WERI-Rb-1 (cell line): ENCODE measurements around the gene DNHD1.

Experiments
- DNase-seq: peaks from one replicate; pipeline ENCODE4 v3.0.0-alpha.2; 2020
- H3K27ac ChIP-seq: fragments of 250-450 bp; sonication (Bioruptor Pico); 2 replicates; pipeline ENCODE4 v1.5.1; 2020; ENCODE audit warnings: mild to moderate bottlenecking, moderate library complexity
- H3K27me3 ChIP-seq: fragments of 250-450 bp; sonication (Bioruptor Pico); 2 replicates; pipeline ENCODE4 v1.5.1; 2021; ENCODE audit warnings: mild to moderate bottlenecking, low read depth, moderate library complexity; ENCODE audit not compliant: insufficient read depth, severe bottlenecking
- H3K36me3 ChIP-seq: fragments of 250-450 bp; sonication (Bioruptor Pico); 2 replicates; pipeline ENCODE4 v1.5.1; 2020; ENCODE audit warnings: mild to moderate bottlenecking, moderate library complexity
- H3K4me3 ChIP-seq: 2 replicates; pipeline ENCODE4 v1.5.1; 2011; ENCODE audit warnings: low read depth, mild to moderate bottlenecking, control low read depth, low read length
- H3K9me3 ChIP-seq: fragments of 250-450 bp; sonication (Bioruptor Pico); 2 replicates; pipeline ENCODE4 v1.5.1; 2021; ENCODE audit warnings: mild to moderate bottlenecking, moderate library complexity; ENCODE audit not compliant: severe bottlenecking
- CTCF ChIP-seq: IDR thresholded peaks from 2 replicates; pipeline ENCODE4 v1.5.1; 2011; ENCODE audit warnings: low read depth, mild to moderate bottlenecking, control low read depth, inconsistent platforms, low read length

Gene DNHD1

GRCh38 chr11:6475936-6476335, 21.1 kb upstream of the DNHD1 start:
- no peaks in the 10 kb centered on the region for H3K9me3 ChIP-seq
- 0 out of 2 replicates have a peak, but pooled peaks have one; percentile 0 for TF ChIP-seq CTCF
- no peak overlapping the region for H3K4me3 ChIP-seq
- no peaks in the 10 kb centered on the region for H3K27me3 ChIP-seq
- no peak for DNase-seq
- H3K36me3 ChIP-seq: peaks cover 23% of the 10 kb centered on the region
- H3K27ac ChIP-seq: no peak overlapping the region

GRCh38 chr11:6476571-6476970, 20.5 kb upstream of the DNHD1 start:
- no peaks in the 10 kb centered on the region for H3K9me3 ChIP-seq
- H3K4me3 ChIP-seq: no peak overlapping the region
- no peaks in the 10 kb centered on the region for H3K27me3 ChIP-seq
- TF ChIP-seq CTCF: no peak
- no peak overlapping the region for H3K27ac ChIP-seq
- no peak for DNase-seq
- H3K36me3 ChIP-seq: peaks cover 24% of the 10 kb centered on the region

GRCh38 chr11:6480299-6480914, 16.7 kb upstream of the DNHD1 start:
- Histone ChIP-seq H3K9me3 (no peaks in the 10 kb centered on the region), H3K27me3 (no peaks in the 10 kb centered on the region), H3K4me3 (peak overlapping the region; percentile 88), H3K27ac (peak overlapping the region; percentile 76), H3K36me3 (peaks cover 48% of the 10 kb centered on the region)
- no peak for DNase-seq
- TF ChIP-seq CTCF: no peak

DNA sequence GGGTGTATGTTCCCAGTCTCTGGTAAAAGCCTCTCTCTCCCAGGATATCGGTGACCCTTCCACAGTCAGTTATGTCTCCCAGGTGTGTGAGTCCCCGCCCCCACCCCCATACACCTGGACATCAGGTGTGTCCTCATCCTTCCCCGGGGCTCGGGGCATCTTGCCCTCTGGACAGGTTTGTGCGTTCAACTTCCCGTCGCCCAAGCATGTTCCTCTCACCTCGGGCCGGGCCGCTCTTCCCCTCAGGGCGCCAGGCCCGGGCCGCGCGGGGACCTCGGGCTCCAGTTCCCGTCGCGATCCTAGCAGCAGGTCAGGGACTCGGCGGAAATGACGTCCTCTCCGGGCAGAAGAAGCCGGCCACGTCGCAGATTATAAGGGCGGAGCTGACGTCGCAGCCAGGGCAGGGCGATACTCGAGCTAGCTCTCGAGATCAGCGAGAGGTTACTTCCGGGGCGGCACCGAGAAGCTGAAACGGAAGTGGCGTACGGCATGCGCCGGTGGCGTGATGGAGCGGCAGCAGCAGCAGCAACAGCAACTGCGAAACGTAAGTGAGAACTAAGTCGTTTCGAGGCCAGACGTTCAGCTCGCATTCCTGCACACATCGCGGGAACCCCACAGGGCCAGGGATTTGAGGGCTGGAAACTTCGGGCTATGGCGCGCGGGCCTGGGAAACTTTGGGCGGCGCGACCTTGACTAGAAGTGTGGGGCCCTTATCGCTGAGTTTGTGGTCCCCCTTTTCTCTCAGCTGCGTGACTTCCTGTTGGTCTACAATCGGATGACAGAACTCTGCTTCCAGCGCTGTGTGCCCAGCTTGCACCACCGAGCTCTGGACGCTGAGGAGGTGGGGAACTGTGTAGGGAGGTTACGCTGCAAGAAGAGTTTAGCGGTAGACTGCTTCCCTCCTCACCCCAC, 15.8 kb upstream of the DNHD1 start, which contains the start of the genes ARFIP2 and TIMM10B:
TSS of gene ARFIP2 (minus strand) at position 320 of the 912 bp plus-strand sequence. CDS start 910 bp downstream, outside the sequence.
TSS of gene TIMM10B (plus strand) at position 490 of the 912 bp plus-strand sequence. CDS start at position 506, 16 bp downstream.
- H3K27ac ChIP-seq: peak within 1 kb of the TSS; percentile 76
- H3K4me3 ChIP-seq: peak within 1 kb of the TSS; percentile 88
- no peak for TF ChIP-seq CTCF
- peaks cover 49% of the 10 kb centered on the region for H3K36me3 ChIP-seq
- DNase-seq: peak; percentile 97
- no peaks in the 10 kb centered on the region for H3K27me3 ChIP-seq
- no peaks in the 10 kb centered on the region for H3K9me3 ChIP-seq

DNA sequence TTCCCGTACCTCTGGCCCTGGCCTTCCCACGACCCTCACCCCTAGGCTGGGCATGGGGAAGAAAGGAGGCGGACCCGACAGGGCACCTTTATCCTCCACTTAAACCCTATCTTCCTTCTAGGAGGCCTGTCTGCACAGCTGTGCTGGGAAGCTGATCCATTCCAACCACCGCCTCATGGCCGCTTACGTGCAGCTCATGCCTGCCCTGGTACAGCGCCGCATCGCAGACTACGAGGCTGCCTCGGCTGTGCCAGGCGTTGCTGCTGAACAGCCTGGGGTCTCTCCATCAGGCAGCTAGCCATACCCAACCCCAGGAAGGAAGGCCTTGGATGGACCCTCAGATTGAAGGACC, 15.2 kb upstream of the DNHD1 start:
- H3K27me3 ChIP-seq: no peaks in the 10 kb centered on the region
- H3K9me3 ChIP-seq: no peaks in the 10 kb centered on the region
- H3K27ac ChIP-seq: peak overlapping the region; percentile 70
- peaks cover 54% of the 10 kb centered on the region for H3K36me3 ChIP-seq
- no peak for DNase-seq
- no peak for TF ChIP-seq CTCF
- H3K4me3 ChIP-seq: peak overlapping the region; percentile 88
